Breast epithelium (tissue), 3 donors: ENCODE measurements around the gene SCIMP.
A peak's percentile ranks its signal among the peaks of the same experiment; 100 is the strongest.

ENCODE experiments used
- CTCF ChIP-seq, 3 donors: fragments of 450-650 bp; IDR thresholded peaks; one replicate each; pipeline ENCODE4 v1.5.1; 2016 to 2017; ENCODE audit warnings: antibody characterized with exemption in 3 of 3, mild to moderate bottlenecking in 3 of 3, moderate library complexity in 3 of 3
- POLR2A ChIP-seq: fragments of 450-650 bp; IDR thresholded peaks from one replicate; pipeline ENCODE4 v1.6.1; 2016; ENCODE audit warnings: antibody characterized with exemption, mild to moderate bottlenecking, moderate library complexity
- POLR2AphosphoS5 ChIP-seq, 3 donors: sonication (generic); formaldehyde crosslinking; IDR thresholded peaks; one replicate each; pipeline ENCODE4 v1.6.1; 2017; ENCODE audit warnings: antibody characterized with exemption in 3 of 3

GRCh38 chr17:5191541-5192417 lies 42.9 kb downstream of the SCIMP start, which contains the start of gene ZNF594:
- TF ChIP-seq CTCF (IDR thresholded peaks at IDR 0.05), result peak; percentile 56 to 64 (median 58)
- peak; percentile 44 for TF ChIP-seq POLR2A
- peak; percentile 68 to 85 (median 77) for TF ChIP-seq POLR2AphosphoS5 (IDR thresholded peaks at IDR 0.05)
